H9 (cell line): ENCODE measurements around the gene MOB1B. TPM values are rescaled to one million over a fixed set of nuclear protein-coding genes. Genes with fewer than 3 reads are reported as not detected.
"Not testable (repeated sequence)": the region's sequence is repeated elsewhere in the genome, so short reads cannot be mapped to it uniquely, and the experiment has no call there.

Source experiments
- DNase-seq: peaks from one replicate; pipeline ENCODE4 v3.0.0-alpha.2; 2017
- H2AFZ ChIP-seq: one replicate; pipeline ENCODE4 v1.6.1; 2013; ENCODE audit warnings: mild to moderate bottlenecking, low read length, control low read depth, moderate library complexity
- H2AK5ac ChIP-seq: 2 replicates; pipeline ENCODE4 v1.6.1; 2013; ENCODE audit warnings: low read length, control low read depth, mixed read lengths; ENCODE audit not compliant: insufficient read length
- H2BK120ac ChIP-seq: one replicate; pipeline ENCODE4 v1.6.1; 2013; ENCODE audit warnings: low read depth, mild to moderate bottlenecking, low read length, control low read depth, inconsistent platforms; ENCODE audit not compliant: poor library complexity, severe bottlenecking
- H2BK12ac ChIP-seq: 2 replicates; pipeline ENCODE4 v1.6.1; 2013; ENCODE audit warnings: low read length, control low read depth, mixed read lengths, low read depth; ENCODE audit not compliant: insufficient read length
- H2BK15ac ChIP-seq: 2 replicates; pipeline ENCODE4 v1.6.1; 2013; ENCODE audit warnings: low read depth, low read length, control low read depth
- H2BK20ac ChIP-seq: one replicate; pipeline ENCODE4 v1.6.1; 2013; ENCODE audit warnings: low read depth, mild to moderate bottlenecking, low read length, control low read depth, inconsistent platforms; ENCODE audit not compliant: poor library complexity, severe bottlenecking
- H2BK5ac ChIP-seq: 2 replicates; pipeline ENCODE4 v1.6.1; 2013; ENCODE audit warnings: low read length, control low read depth, mixed read lengths; ENCODE audit not compliant: insufficient read length
- H3K14ac ChIP-seq: 2 replicates; pipeline ENCODE4 v1.6.1; 2013; ENCODE audit warnings: low read length, control low read depth; ENCODE audit not compliant: insufficient read depth
- H3K18ac ChIP-seq: 2 replicates; pipeline ENCODE4 v1.6.1; 2013; ENCODE audit warnings: low read depth, mild to moderate bottlenecking, mixed read lengths, low read length, control low read depth; ENCODE audit not compliant: insufficient read length
- H3K23ac ChIP-seq: 2 replicates; pipeline ENCODE4 v1.6.1; 2013; ENCODE audit warnings: low read length, control low read depth, mixed read lengths, low read depth; ENCODE audit not compliant: insufficient read length
- H3K23me2 ChIP-seq: 2 replicates; pipeline ENCODE4 v1.6.1; 2013; ENCODE audit warnings: low read depth, mild to moderate bottlenecking, mixed read lengths, low read length, control low read depth; ENCODE audit not compliant: insufficient read length, poor library complexity, severe bottlenecking
- H3K27ac ChIP-seq: 2 replicates; pipeline ENCODE4 v1.5.1; 2013; ENCODE audit warnings: low read length, control low read depth, mixed read lengths, low read depth; ENCODE audit not compliant: insufficient read length
- H3K27me3 ChIP-seq: 2 replicates; pipeline ENCODE4 v1.6.1; 2013; ENCODE audit warnings: low read length, control low read depth, inconsistent platforms; ENCODE audit not compliant: insufficient read depth
- H3K4ac ChIP-seq: 2 replicates; pipeline ENCODE4 v1.6.1; 2013; ENCODE audit warnings: low read depth, mild to moderate bottlenecking, control low read depth, inconsistent platforms, low read length, moderate library complexity
- H3K4me1 ChIP-seq: 2 replicates; pipeline ENCODE4 v1.6.1; 2013; ENCODE audit warnings: low read length, control low read depth, inconsistent platforms; ENCODE audit not compliant: insufficient read depth
- H3K4me2 ChIP-seq: 2 replicates; pipeline ENCODE4 v1.6.1; 2013; ENCODE audit warnings: low read length, control low read depth, mixed read lengths; ENCODE audit not compliant: insufficient read length, insufficient read depth
- H3K56ac ChIP-seq: 2 replicates; pipeline ENCODE4 v1.6.1; 2013; ENCODE audit warnings: low read depth, mild to moderate bottlenecking, mixed read lengths, low read length, control low read depth; ENCODE audit not compliant: insufficient read length
- H3K79me1 ChIP-seq: 2 replicates; pipeline ENCODE4 v1.6.1; 2013; ENCODE audit warnings: low read depth, mild to moderate bottlenecking, moderate library complexity, low read length, control low read depth, inconsistent platforms; ENCODE audit not compliant: insufficient read depth, poor library complexity, severe bottlenecking
- H3K79me2 ChIP-seq: 2 replicates; pipeline ENCODE4 v1.6.1; 2013; ENCODE audit warnings: low read length, control low read depth, inconsistent platforms; ENCODE audit not compliant: insufficient read depth
- H3K9ac ChIP-seq: 2 replicates; pipeline ENCODE4 v1.6.1; 2013; ENCODE audit warnings: low read length, control low read depth, mixed read lengths; ENCODE audit not compliant: insufficient read length; ENCODE audit errors: extremely low read depth
- H3K9me3 ChIP-seq: one replicate; pipeline ENCODE4 v1.6.1; 2013; ENCODE audit warnings: low read depth, low read length, inconsistent platforms; ENCODE audit not compliant: control insufficient read depth
- H3T11ph ChIP-seq: one replicate; pipeline ENCODE4 v1.6.1; 2013; ENCODE audit warnings: mild to moderate bottlenecking, low read length, control low read depth, inconsistent platforms
- H4K20me1 ChIP-seq: one replicate; pipeline ENCODE4 v1.6.1; 2013; ENCODE audit not compliant: control insufficient read depth, insufficient read length, insufficient read depth
- H4K5ac ChIP-seq: 2 replicates; pipeline ENCODE4 v1.6.1; 2013; ENCODE audit warnings: low read depth, mild to moderate bottlenecking, mixed read lengths, low read length, control low read depth; ENCODE audit not compliant: insufficient read length
- H4K8ac ChIP-seq: replicated peaks from 2 replicates; pipeline ENCODE4 v1.6.1; 2013; ENCODE audit warnings: low read length, control low read depth, mixed read lengths, low read depth; ENCODE audit not compliant: insufficient read length
- H4K91ac ChIP-seq: 2 replicates; pipeline ENCODE4 v1.6.1; 2013; ENCODE audit warnings: low read depth, mild to moderate bottlenecking, moderate library complexity, mixed read lengths, low read length, control low read depth; ENCODE audit not compliant: insufficient read length
- H3K27ac Mint-ChIP-seq, 3 experiments: 2 replicates in 2 of 3; 3 replicates in 1 of 3; pipeline ENCODE4 v1.8.0; 2020 to 2021; ENCODE audit warnings: mixed read lengths in 3 of 3, mild to moderate bottlenecking in 1 of 3, moderate library complexity in 1 of 3
- H3K27me3 Mint-ChIP-seq: 2 replicates; pipeline ENCODE4 v1.8.0; 2021; ENCODE audit warnings: low read depth, mild to moderate bottlenecking, moderate library complexity, mixed read lengths
- H3K36me3 Mint-ChIP-seq, 3 experiments: 2 replicates in 2 of 3; 3 replicates in 1 of 3; pipeline ENCODE4 v1.8.0; 2020 to 2021; ENCODE audit warnings: low read depth in 3 of 3, mixed read lengths in 3 of 3; ENCODE audit not compliant: insufficient read depth in 1 of 3
- H3K4me1 Mint-ChIP-seq, 2 experiments: 2 replicates each; pipeline ENCODE4 v1.8.0; 2020; ENCODE audit warnings: mixed read lengths in 2 of 2
- H3K4me3 Mint-ChIP-seq, 2 experiments: 2 replicates in 1 of 2; 3 replicates in 1 of 2; pipeline ENCODE4 v1.8.0; 2020 to 2021; ENCODE audit warnings: mild to moderate bottlenecking in 2 of 2, mixed read lengths in 2 of 2, moderate library complexity in 1 of 2
- H3K9me3 Mint-ChIP-seq, 2 experiments: 2 replicates in 1 of 2; 3 replicates in 1 of 2; pipeline ENCODE4 v1.8.0; 2020; ENCODE audit warnings: mild to moderate bottlenecking in 2 of 2, mixed read lengths in 2 of 2, moderate library complexity in 1 of 2
- WGBS: extraction: QIAGEN DNeasy Blood & Tissue Kit; methylation state at CpG from one replicate; pipeline ENCODE4 v1.1.7; 2013; ENCODE audit warnings: missing lambda C conversion rate, low lambda C conversion rate, mixed read lengths; ENCODE audit not compliant: insufficient read length; ENCODE audit errors: extremely low coverage; 5-methylcytosine and 5-hydroxymethylcytosine counted together
- total RNA-seq: library from RNA; stranded (reverse); gene quantifications from 2 replicates; pipeline ENCODE4 v1.2.1, GENCODE V29; 2021

The MOB1B gene
- total RNA-seq, 1 experiment from 2014 or later = 30.3 TPM

- not testable (repeated sequence) for H2BK20ac ChIP-seq, H3T11ph ChIP-seq, H3K4me3 Mint-ChIP-seq, DNase-seq, H3K23me2 ChIP-seq, H3K9me3 ChIP-seq, H3K27me3 ChIP-seq, H3K14ac ChIP-seq, H3K27ac ChIP-seq, H2BK120ac ChIP-seq, H3K27me3 Mint-ChIP-seq, H4K8ac ChIP-seq, H4K91ac ChIP-seq, H2BK15ac ChIP-seq, H3K79me1 ChIP-seq, H3K4me1 ChIP-seq, H3K18ac ChIP-seq, H3K27ac Mint-ChIP-seq, H2BK12ac ChIP-seq, H3K23ac ChIP-seq, H3K4ac ChIP-seq, H4K5ac ChIP-seq, H3K9ac ChIP-seq, H4K20me1 ChIP-seq, H3K56ac ChIP-seq, H3K4me2 ChIP-seq, H2AK5ac ChIP-seq, H3K79me2 ChIP-seq, H2BK5ac ChIP-seq, H2AFZ ChIP-seq
- no CpG with 5 or more reads among the region's 4 CpGs for WGBS
- H3K4me1 Mint-ChIP-seq = peaks cover 35 to 36% of the 10 kb centered on the region in 2 experiments
- H3K9me3 Mint-ChIP-seq = peaks cover 34 to 37% of the 10 kb centered on the region in 2 experiments
- H3K36me3 Mint-ChIP-seq = peaks cover 46 to 59% (median 54%) of the 10 kb centered on the region in 3 experiments
These were observed 99.2 kb downstream of the MOB1B start for GRCh38 chr4:71001363-71001762.
